GM19351 (cell line): Measurements from ENCODE around the gene RAB31.
"Not testable (repeated sequence)": the region's sequence is repeated elsewhere in the genome, so short reads cannot be mapped to it uniquely, and the experiment has no call there.

Experiments used
- ATAC-seq: cut with Tn5 transposase; IDR thresholded peaks from one replicate; pipeline ENCODE4 v1.9.1; 2021; ENCODE audit warnings: mild to moderate bottlenecking, moderate library complexity; ENCODE audit not compliant: unreplicated experiment

RAB31 gene

DNA sequence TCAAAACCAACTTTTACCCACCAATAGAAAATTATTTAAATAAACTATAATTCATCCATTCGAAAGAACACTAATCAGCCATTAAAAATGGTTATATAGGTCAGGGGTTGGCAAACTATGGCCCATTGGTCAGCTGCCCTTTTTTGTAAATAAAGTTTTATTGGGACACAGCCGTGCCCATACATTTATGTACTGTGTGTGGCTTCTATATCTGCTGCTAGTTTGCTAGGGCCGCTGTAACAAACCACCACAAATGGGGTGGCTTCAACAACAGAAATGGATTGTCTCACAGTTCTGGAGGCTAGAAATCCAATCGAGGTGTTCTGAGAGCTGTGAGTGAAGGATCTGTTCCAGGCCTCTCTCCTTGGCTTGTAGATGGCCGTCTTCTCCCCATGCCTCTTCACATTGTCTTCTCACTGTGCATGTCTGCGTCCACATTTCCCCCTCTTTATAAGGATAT lies 170.7 kb downstream of the RAB31 start:
- ATAC-seq: no peak

DNA sequence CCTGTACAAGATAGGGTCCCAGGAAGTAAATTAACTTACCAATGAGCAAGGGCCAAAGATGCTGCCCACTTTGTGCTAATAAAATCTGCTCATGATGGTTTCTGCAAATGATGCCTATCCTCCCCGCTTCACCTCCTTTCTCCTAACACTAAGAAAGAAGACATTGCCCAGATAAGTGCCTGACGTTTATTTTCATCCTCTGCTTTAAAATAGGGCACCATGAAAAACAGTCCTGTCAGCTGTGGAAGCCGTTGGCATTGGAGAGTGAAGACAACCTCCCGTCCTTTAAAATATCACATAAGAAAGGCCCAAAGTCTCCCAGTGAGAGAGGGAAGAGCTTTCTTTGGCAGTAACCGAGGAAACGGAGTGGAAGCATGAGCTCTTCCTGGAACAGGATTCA lies 176.0 kb downstream of the RAB31 start:
- no peak for ATAC-seq

DNA sequence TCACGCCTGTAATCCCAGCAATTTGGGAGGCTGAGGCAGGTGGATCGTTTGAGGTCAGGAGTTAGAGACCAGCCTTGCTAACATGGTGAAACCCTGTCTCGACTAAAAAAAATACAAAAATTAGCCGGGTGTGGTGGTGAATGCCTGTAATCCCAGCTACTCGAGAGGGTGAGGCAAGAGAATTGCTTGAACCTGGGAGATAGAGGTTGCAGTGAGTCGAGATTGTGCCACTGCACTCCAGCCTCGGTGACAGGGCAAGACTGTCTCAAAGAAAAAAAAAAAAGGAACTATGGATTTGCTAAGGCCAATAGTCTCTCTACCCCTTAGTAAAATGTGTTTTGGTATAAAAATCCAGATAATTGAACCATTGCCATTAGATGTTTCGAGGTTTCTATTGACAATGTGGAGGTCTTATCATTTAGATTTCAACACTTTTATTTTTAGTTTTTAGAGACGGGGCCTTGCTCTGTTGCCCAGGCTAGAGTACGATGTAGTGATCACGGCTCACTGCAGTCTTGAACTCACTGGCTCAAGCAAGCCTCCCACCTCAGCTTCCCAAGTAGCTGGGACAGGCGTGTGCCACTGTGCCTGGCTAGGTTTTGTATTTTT lies 176.5 kb downstream of the RAB31 start:
- ATAC-seq: no peak

DNA sequence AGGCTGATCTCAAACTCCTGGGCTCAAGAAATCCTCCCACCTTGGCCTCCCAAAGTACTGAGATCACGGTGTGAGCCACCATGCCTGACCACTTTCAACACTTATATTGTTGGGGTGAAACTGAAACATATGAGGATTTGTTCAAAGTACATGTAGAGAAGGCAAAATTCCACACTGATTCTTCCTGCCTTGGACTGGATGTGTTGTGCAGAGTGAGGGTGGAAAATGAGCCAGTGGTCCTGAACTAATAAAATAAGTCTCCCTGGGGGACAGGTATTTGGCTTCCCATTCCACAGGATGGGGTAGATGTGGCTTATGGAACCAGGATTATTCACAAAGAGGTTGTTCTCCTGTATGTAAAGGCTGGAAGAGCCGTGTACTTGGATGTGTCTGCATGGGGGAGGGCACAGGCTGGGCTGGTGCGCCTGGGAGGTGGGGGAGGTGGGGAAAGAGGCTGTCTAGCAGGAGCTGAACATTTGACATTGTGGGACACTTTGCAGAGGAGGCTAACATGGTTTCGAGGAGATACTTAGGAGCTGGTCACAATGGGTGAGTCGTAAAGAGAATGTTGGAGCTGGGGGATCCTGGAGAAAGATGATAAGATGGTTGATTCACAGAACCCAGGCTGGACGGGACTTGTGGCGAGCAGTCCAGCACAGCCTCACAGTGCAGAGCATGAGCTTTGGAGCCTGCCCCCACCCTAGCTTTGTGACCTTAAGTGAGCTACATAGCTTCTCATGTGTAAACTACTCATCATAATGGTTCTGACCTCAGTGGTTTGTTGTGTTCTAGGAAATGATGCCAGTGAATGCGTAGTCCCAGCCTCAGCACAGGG lies 177.3 kb downstream of the RAB31 start, which contains the start of gene TXNDC2:
Gene TXNDC2, plus strand, starts transcription at position 804 of the 835 bp plus-strand sequence. CDS start 708 bp downstream, outside the sequence.
- ATAC-seq: no peak

DNA sequence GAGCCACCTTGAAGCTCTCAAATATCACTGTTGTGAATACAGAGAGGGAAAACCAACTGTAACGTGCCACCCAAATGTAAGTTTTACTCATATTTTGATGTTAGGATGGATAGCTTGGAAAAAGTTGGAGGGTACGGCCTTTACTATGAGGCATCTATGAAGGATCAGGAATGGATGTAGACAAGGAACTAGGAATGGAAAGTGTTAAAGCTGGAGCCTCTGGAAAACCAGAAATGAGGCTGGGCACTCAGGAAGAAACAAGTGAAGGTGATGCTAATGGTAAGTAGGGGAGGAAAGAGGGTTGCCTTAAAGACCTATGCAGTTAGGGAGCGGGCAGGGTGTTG lies 177.9 kb downstream of the RAB31 start:
- no peak for ATAC-seq

DNA sequence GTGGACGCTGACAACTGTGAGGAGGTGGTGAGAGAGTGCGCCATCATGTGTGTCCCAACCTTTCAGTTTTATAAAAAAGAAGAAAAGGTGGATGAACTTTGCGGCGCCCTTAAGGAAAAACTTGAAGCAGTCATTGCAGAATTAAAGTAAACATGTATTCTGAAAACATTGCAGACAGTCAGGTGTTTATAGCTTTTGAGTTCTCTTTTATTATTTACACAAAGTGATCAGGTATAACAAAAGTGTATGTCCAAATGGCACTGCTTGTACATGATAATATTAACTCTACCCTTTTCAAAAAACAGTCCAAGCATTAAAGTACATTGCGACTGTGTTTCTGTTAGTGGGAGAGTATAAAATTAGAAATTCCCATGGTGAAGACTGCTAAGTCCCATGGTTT lies 179.9 kb downstream of the RAB31 start:
- ATAC-seq: no peak

DNA sequence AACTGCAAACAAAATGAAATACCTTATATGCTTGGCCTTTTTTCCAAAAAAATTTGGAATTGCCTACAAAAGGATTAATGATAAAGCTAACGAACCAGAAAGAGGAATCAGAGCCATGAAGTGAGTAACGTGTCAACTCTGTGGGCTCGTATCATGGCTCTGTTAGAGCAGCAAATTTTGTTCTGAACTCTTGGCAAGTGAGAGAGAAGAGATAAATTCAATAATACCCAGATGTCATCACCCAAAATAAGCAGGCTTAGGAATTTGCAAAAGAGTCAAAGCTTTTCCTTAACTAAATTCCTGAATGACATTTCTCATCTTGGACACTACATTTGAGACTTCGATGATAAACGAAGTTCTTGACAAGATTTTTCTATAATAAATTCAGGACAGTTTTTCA lies 182.1 kb downstream of the RAB31 start:
- no peak for ATAC-seq

DNA sequence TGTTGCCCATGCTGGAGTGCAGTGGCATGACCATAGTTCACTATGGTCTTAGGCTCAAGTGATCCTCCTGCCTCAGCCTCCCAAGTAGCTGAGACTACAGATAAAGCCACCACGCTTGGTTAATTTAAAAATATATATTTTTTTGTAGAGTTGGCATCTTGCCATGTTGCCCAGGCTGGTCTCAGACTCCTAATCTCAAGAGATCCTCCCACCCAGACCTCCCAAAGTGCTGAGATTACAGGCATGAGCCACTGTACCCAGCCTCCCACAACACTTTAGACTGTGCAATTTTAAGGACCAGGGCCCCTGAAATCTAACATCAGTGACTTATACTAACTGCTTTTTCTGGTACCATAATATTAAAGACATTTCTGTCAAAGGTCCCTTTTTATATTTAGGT lies 182.9 kb downstream of the RAB31 start:
- no peak for ATAC-seq

DNA sequence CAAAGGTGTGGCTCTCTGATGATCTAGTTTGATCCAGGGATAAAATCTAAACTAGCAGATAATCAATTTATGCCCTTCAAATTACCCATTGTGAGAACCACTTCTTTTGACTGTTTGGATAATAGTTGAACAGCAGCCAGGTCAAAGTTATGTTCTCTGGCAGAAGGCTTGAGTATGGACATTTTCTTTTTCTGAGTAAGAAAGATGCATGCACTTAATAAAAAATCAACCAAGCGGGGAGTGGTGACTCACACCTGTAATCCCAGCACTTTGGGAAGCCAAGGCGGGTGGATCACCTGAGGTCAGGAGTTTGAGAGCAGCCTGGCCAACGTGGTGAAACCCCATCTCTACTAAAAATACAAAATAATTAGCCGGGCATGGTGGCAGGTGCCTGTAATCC lies 183.4 kb downstream of the RAB31 start:
- not testable (repeated sequence) for ATAC-seq

DNA sequence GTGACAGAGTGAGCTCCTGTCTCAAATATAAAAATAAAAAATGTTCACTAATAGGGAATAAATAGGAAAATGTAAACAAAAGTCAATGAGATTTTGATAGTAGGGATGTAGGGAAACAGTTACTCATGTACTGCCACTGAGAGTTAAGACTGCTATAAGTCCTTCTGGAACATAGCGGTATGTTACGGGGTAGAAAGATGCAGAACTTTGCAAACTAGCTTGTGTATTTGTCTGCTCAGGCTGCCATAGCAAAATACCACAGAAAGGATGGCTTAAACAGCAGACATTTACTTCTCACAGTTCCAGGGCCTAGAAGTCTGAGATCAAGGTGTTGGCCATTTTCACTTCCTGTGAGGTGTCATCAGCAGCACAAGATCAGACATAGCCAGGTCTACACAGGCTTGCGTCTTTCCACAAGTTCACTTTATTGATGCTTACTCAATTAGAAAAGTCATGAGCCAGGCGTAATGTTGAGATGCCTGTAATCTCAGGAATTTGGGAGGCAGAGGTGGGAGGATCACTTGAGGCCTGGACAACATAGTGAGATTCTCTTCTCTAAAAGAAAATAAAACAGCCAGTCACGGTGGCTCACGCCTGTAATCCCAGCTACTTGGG lies 186.5 kb downstream of the RAB31 start:
- no peak for ATAC-seq

DNA sequence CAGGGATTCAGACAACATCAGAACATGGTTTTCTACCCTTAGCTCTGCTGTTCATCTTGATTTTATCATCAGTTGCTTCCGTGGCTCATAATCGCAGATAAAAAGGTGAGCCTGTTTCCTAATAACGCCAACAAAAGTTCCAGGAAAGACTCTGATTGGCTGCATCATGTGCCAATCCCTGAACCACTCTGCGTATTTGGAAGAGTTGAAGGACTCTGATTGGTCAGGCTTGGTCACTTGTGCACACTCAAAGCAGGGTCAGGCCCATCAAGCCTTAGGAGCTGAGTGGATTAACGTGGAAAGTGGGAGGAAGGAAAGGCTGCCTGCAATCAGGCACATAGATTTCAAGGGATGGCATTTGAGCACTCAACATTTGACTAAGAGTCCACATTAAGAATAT lies 189.0 kb downstream of the RAB31 start:
- ATAC-seq: no peak

DNA sequence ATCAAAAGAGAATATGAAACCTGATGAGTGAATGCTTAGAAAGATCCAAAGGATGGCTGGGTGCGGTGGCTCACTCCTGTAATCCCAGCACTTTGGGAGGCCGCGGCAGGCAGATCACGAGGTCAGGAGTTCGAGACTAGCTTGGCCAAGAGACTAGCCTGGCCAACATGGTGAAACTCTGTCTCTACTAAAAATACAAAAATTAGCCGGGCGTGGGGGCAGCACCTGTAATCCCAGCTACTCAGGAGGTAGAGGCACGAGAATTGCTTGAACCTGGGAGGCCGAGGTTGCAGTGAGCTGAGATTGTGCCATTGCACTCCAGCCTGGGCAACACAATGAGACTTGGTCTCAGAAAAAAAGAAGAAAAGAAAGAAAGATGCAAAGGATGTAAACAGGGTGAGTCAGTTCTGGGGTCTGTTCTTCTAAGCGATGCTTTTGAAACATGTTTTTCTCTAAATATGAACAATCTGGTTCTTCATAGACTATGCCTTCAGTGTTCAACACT lies 189.7 kb downstream of the RAB31 start:
- not testable (repeated sequence) for ATAC-seq

DNA sequence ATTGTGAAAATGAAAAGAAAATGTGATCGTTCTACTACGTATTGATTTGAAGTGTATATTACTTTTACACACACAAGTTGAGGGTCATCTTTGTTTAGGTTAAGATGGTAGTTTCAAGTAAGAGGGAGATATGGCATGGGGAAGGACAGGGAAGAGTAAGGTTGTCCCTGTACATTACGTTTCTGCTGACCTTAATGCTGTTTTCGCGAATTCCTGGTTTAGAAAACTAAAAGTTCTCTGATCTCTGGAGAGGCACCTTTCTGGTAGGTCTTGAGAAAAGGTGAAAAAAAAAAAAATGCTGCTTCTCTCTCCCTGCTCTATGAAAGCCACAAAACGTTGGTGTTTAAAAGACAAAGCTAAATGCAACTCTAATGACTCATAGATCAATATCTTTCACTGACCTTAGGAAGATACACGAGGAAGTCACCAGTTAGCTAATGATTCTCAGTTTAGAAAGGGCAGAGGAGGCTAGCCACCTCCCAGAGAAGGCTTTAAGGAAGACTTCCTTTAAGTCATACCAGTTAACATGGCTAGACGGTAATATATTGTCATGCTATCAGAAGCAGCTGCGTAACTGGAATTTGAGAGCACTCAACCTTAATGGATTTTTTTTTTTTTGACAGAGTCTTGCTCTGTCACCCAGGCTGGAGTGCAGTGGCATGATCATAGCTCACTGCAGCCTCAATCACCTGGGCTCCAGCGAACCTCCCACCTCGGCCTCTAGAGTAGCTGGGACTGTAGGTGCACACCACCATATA lies 190.9 kb downstream of the RAB31 start:
- ATAC-seq: no peak

DNA sequence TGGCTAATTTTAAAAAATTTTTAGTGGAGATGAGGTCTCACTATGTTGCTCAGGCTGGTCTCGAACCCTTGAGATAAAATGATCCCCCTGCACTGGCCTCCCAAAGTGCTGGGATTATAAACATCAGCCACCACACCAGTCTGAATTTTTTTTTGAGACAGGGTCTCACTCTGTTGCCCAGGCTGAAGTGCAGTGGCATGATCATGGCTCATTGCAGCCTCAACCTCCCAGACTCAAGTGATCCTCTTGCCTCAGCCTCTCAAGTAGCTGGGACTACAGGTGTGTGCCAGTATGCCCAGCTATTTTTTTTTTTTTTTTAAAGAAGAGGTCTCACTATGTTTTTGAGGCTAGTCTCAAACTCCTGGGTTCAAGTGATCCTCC lies 191.4 kb downstream of the RAB31 start:
- ATAC-seq: not testable (repeated sequence)

DNA sequence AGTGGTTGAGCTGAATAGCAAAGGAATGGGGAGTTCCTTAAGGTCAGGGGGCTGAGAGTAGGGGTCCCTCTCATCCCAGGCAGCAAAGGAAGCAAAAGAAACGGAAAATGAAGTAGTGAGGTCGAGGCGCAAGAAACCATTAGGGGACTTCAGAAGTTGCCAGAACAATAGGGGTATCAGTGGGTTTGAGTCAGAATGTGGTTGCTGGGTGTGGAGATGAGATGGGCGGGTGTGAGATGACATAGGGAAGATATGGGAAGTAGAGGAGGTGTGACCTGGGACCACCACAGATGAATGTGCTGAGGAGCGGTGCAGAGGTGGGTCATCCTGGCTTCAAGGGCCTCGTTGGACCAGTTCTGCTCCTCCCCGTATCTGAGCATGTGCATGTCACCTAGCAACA lies 192.6 kb downstream of the RAB31 start:
- ATAC-seq: no peak

DNA sequence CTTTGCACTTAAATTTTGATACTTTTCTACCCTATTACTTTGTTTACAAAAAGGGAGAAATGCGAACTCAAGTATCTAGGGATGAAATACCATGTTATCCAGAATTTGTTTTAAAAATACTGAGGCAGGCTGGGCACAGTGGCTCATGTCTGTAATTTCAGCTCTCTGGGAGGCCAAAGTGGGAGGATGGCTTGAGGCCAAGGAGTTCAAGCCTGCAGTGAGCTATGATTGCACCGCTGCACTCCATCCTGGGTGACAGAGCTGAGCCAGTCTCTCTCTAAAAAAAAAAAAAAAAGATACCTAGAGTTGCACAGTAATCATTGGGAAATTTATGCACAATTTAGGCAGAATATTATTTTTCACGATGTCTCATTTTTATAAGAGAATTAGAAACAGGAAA lies 193.3 kb downstream of the RAB31 start:
- no peak for ATAC-seq

DNA sequence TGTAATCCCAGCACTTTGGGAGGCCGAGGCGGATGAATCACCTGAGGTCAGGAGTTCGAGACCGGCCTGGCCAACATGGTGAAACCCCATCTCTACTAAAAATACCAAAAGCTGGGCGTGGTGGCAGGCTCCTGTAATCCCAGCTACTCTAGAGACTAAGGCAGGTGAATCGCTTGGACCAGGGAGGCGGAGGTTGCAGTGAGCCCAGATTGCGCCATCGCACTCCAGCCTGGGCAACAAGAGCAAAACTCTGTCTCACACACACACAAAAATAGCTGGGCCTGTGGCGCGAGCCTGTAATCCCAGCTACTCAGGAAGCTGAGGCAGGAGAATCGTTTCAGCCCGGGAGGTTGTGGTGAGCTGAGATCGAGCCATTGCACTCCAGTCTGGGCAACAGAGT lies 194.2 kb downstream of the RAB31 start:
- not testable (repeated sequence) for ATAC-seq

DNA sequence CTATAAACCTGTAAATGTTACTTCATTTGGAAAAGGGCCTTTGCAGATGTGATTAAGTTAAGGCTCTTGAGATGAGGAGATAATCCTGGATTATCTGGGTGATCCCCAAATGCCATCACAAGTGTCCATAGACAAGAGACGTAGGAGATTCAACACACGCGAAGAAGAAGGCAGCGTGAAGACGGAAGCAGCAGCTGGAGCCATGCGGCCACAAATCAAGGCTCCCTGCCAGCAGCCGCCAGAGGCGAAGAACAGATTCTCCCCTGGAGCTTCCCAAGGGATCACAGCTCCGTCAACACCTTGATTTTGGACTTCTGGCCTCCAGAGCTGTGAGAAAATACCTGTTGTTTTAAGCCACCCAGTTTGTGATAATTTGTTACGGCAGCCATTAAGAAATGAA lies 194.7 kb downstream of the RAB31 start:
- no peak for ATAC-seq

DNA sequence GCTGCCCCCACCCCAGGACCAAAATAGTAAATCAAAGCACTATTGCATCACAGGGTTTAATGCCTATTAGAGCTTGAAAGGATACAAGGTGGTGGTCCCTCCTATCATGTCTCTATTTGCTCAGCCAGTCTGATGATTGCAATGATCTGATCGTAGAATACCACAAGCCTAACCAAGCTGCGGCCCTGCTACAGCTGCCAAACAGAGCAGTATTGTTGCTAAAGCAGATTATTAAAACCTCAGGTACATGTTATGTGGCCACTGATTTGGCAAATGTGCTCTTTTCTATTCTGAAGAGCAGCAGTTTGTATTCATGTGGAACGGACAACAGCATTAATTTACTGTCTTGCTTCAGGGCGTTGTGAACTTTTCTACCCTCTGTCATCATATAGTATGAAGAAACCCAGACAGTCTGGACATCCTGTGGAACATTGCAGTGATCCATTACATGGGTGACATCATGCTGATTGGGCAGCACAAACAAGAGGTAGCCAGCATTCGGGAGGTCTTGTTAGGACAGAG lies 197.4 kb downstream of the RAB31 start:
- no peak for ATAC-seq

DNA sequence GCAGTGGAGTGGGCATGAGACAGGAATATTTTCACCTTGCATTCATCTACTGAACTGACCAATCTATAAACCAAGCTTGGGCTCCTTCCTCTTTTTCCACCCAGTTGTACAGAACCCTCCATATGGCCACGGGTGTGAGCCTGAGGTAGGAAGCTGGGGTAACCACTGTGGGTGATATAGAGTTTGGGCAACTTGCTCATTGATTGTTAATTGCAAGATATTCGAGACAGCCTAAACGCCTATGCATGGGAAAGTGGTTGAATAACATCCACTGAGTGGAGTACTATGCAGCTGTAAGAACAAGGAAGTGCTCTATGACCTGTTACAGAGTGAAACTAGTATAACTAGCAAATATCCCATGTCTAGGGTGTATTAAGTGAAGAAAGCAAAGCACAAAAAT lies 198.4 kb downstream of the RAB31 start:
- no peak for ATAC-seq

DNA sequence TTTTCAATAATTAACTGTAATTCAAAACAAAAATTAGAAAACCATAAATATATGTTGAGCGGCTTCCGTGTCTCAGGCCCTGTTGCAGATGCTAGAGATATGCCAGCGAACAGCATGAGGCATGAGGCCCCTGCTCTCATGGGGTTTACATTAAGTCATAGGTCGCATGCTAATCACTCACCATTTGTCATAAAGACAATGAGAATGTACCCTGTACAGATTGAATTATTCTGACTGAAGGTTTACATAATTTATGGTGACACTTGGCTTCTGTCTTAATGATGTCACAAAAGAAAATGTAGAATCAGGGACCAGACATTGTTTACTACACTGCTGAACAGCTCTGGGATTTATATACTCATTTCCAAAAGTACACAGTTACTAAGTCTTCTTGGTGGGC lies 199.8 kb downstream of the RAB31 start:
- ATAC-seq: no peak
